ENCODE measurements around the gene ADNP2.
A peak's percentile ranks its signal among the peaks of the same experiment; 100 is the strongest.

ADNP2 gene

GRCh38 chr18:80108739-80109675 is at the start of gene ADNP2:
TSS of gene ADNP2 (plus strand) at chr18:80109262. CDS start at chr18:80117543, 8,281 bp downstream.
- peak; percentile 96 for DNase-seq

GRCh38 chr18:80059945-80060344 is 49.1 kb upstream of the ADNP2 start:
- no peak for DNase-seq

- DNase-seq, result no peak
Observed at GRCh38 chr18:80065705-80066104, 43.4 kb upstream of the ADNP2 start.

- no peak for DNase-seq
Observed at GRCh38 chr18:80067321-80067720, 41.7 kb upstream of the ADNP2 start.

GRCh38 chr18:80067897-80068296 is 41.2 kb upstream of the ADNP2 start:
- no peak for DNase-seq

- no peak for DNase-seq
Observed at GRCh38 chr18:80068571-80069272, 40.3 kb upstream of the ADNP2 start.

- DNase-seq, result no peak
Observed at GRCh38 chr18:80070825-80071224, 38.2 kb upstream of the ADNP2 start.

GRCh38 chr18:80074183-80074582 is 34.9 kb upstream of the ADNP2 start:
- no peak for DNase-seq

GRCh38 chr18:80074697-80075096 is 34.4 kb upstream of the ADNP2 start:
- DNase-seq, result no peak

- DNase-seq, result no peak
Observed at GRCh38 chr18:80075940-80076339, 33.1 kb upstream of the ADNP2 start.

GRCh38 chr18:80076379-80076778 is 32.7 kb upstream of the ADNP2 start:
- no peak for DNase-seq

GRCh38 chr18:80077873-80078272 is 31.2 kb upstream of the ADNP2 start:
- no peak for DNase-seq

- peak; percentile 24 for DNase-seq
Observed at GRCh38 chr18:80086281-80086680, 22.8 kb upstream of the ADNP2 start.

GRCh38 chr18:80088036-80088435 is 21.0 kb upstream of the ADNP2 start:
- DNase-seq, result no peak

GRCh38 chr18:80088823-80089222 is 20.2 kb upstream of the ADNP2 start:
- DNase-seq, result no peak

- no peak for DNase-seq
Observed at GRCh38 chr18:80095414-80095813, 13.6 kb upstream of the ADNP2 start.

- no peak for DNase-seq
Observed at GRCh38 chr18:80096032-80096565, 13.0 kb upstream of the ADNP2 start.

- DNase-seq, result no peak
Observed at GRCh38 chr18:80097201-80097600, 11.9 kb upstream of the ADNP2 start.

GRCh38 chr18:80103231-80103630 is 5.8 kb upstream of the ADNP2 start:
- DNase-seq, result peak; percentile 14

- DNase-seq, result no peak
Observed at GRCh38 chr18:80104364-80104779, 4.7 kb upstream of the ADNP2 start.

- DNase-seq, result no peak
Observed at GRCh38 chr18:80105369-80106167, 3.5 kb upstream of the ADNP2 start.

- no peak for DNase-seq
Observed at GRCh38 chr18:80106482-80107051, 2.5 kb upstream of the ADNP2 start.

GRCh38 chr18:80107426-80107825 is 1.6 kb upstream of the ADNP2 start:
- no peak for DNase-seq
